GM18867 (cell line): ENCODE data around the gene SMG6.
"Not testable (repeated sequence)": the region's sequence is repeated elsewhere in the genome, so short reads cannot be mapped to it uniquely, and the experiment has no call there.

ENCODE experiments used
- ATAC-seq: cut with Tn5 transposase; IDR thresholded peaks from one replicate; pipeline ENCODE4 v1.9.1; 2021; ENCODE audit warnings: mild to moderate bottlenecking, moderate library complexity; ENCODE audit not compliant: unreplicated experiment

Gene SMG6

GRCh38 chr17:2018716-2019510 lies 284.7 kb downstream of the SMG6 start:
- no peak for ATAC-seq

GRCh38 chr17:2017274-2017941 lies 286.2 kb downstream of the SMG6 start:
- ATAC-seq = no peak

GRCh38 chr17:2016494-2016893 lies 287.1 kb downstream of the SMG6 start:
- ATAC-seq = no peak

DNA sequence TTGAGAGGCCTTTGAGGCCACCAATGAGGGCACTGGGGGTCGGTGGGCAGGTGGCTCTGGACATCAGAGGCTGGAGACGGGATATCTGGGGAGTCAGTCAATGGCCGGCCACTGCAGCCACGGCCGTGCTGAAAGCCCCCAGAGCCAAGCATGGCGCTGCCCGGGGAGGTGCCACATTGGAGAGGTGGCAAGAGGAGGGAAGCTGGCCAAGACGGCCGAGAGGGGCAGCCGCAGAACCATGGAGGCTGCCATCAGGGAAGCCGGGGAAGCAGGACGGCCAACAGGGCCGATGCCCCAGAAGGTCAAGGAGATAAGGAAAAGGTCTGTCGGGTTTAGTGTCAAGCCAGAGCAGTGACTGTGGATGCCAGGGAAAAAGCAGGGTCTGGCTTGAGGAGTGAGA lies 288.3 kb downstream of the SMG6 start:
- no peak for ATAC-seq

DNA sequence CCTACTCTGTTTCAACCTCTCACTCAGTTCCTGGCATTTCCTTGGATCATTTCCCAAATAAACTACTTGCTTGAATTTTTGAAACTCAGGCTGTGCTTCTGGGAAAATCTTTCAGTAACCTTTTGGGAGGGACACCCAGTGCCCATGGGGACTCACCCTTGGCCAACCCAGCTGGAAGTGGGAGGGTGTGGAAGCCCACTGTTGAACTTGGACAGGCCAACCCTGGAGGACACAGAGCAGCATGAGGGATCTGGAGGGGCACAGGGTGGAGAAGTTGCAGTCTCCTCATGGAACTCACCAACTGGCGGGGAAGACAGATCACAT lies 289.6 kb downstream of the SMG6 start:
- no peak for ATAC-seq

DNA sequence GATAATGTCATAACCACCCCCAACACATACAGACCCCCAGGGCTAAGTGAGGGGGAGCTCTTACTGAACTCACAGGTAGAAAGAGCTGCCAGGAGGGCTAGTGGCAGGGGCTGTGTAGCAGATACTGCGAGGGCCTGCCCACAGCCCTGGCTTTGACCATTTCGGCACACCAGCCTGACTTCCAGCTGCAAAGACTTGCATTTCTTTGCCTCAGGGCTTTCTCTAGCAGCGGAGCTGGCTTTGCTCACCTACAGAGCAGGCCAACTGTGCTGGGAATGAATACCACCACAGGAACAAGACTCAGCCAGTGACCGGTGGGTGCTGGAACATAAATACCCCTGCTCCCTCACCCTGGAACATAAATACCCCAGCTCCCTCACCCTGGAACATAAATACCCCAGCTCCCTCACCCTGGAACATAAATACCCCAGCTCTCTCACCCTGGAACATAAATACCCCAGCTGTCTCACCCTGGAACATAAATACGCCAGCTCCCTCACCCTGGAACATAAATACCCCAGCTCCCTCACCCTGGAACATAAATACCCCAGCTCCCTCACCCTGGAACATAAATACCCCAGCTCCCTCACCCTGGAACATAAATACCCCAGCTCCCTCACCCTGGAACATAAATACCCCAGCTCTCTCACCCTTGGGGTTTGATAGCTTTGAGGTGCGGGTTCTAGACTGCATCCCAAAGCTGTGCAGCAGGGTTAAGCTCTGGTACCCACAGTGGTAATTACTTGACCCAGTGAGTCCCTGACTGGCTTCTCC lies 290.2 kb downstream of the SMG6 start:
- ATAC-seq = not testable (repeated sequence)

DNA sequence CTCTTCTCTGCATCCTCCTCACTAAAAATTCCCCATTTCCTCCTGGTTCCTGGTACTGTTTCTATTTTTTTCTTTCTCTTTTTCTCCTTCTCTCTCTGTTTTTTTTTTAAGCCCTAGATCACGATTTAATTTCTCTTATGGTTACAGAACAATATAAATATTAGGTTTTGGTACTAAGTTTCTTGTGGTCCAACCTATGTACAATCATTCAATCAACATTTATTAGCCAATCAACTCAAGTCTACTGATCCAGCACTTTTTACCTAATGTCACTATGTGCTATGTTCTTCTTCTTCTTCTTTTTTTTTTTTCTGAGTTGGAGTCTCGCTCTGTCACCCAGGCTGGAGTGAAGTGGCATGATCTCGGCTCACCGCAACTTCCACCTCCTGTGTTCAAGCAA lies 291.1 kb downstream of the SMG6 start:
- no peak for ATAC-seq

- ATAC-seq = no peak
These were observed 291.9 kb downstream of the SMG6 start for GRCh38 chr17:2011411-2012371.
